Measurements from ENCODE around the gene SERPINB2. TPM values are rescaled to one million over a fixed set of nuclear protein-coding genes. Genes with fewer than 3 reads are reported as not detected.

SERPINB2 gene
- total RNA-seq, 2 experiments from 2014 or later = 0.25 TPM; not detected in 1

DNA sequence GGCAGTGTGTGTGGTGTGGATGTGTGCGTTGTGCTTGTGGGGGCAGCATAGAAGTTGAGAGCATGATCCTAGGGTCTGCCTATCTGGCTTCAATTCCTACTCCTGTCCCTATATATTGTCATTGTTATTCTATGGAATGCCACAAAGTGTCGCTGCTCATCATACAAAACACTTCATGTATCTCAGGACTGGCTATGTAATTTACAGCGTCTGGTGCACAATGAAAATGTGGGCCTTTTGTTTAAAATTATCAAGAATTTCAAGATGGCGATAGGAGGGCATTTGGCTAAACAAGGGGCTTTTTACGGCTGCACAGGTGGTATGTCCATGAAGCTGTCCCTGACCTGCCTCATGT lies 3.4 kb downstream of the SERPINB2 start:
- Histone ChIP-seq H3K9me3 (ENCODE audit: control insufficient read depth in 1 of 2, insufficient read depth in 1 of 2, low read length in 2 of 2) (no peaks in the 10 kb centered on the region), H3K4me3 (ENCODE audit: low read length) (no peak overlapping the region), H3K36me3 (ENCODE audit: insufficient read depth, low read length) (no peaks in the 10 kb centered on the region), H3K4me1 (ENCODE audit: insufficient read depth, low read length) (no peaks in the 10 kb centered on the region), H3K27ac (ENCODE audit: low read depth in 1 of 2, low read length in 2 of 2) (no peak overlapping the region), H3K27me3 (ENCODE audit: control insufficient read depth in 1 of 2, insufficient read depth in 2 of 2, low read length in 2 of 2) (peaks cover 0 to 8% of the 10 kb centered on the region in 2 experiments)
- TF ChIP-seq CTCF (IDR thresholded peaks at IDR 0.05) = no peak
- H3K27ac Mint-ChIP-seq = no peak overlapping the region
- ChIA-PET POLR2A (no interaction called here), CTCF (no interaction called here)
- peaks cover 14% of the 10 kb centered on the region for H3K27me3 Mint-ChIP-seq
- intact Hi-C loops (cut with DNase I, micrococcal nuclease) = no loop called here
- no peak overlapping the region for H3K4me3 Mint-ChIP-seq
- DNase-seq (no peak), ATAC-seq (ENCODE audit: poor library complexity) (no peak)
- no peaks in the 10 kb centered on the region for H3K36me3 Mint-ChIP-seq (ENCODE audit: low read depth)
- H3K9me3 Mint-ChIP-seq = no peaks in the 10 kb centered on the region
- H3K4me1 Mint-ChIP-seq (ENCODE audit: low read depth) = no peaks in the 10 kb centered on the region

DNA sequence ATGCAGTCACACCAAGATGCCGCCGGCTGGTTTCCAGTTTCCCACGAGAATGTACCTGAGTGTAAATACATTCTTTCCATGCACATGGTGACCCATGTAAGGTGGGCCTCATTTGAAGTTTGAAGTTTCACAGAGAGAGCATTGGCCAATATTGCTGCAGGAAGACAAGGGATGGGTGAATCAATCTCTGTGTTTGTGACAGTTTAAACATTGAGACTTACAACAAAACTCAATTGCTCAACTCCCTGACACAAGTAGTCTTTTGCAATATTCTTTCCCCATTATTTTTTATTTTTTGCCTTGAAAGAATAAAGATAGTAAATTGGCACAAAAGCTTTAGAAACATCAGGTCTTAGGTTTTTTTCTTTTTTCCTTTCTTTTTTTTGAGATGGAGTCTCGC lies 5.1 kb downstream of the SERPINB2 start:
- no peak for ATAC-seq (ENCODE audit: poor library complexity)
- Mint-ChIP-seq H3K27ac (no peak overlapping the region), H3K27me3 (peaks cover 19% of the 10 kb centered on the region), H3K4me1 (ENCODE audit: low read depth) (no peaks in the 10 kb centered on the region), H3K36me3 (ENCODE audit: low read depth) (no peaks in the 10 kb centered on the region), H3K4me3 (no peak overlapping the region), H3K9me3 (no peaks in the 10 kb centered on the region)
- intact Hi-C loops (cut with DNase I, micrococcal nuclease) = no loop called here
- no peak overlapping the region for H3K4me3 ChIP-seq (ENCODE audit: low read length)
- no peaks in the 10 kb centered on the region for H3K36me3 ChIP-seq (ENCODE audit: insufficient read depth, low read length)
- POLR2A ChIA-PET = no interaction called here
- H3K4me1 ChIP-seq (ENCODE audit: insufficient read depth, low read length) = no peaks in the 10 kb centered on the region
- no peak for TF ChIP-seq CTCF (IDR thresholded peaks at IDR 0.05)
- no peak overlapping the region for H3K27ac ChIP-seq (ENCODE audit: low read depth in 1 of 2, low read length in 2 of 2)
- H3K9me3 ChIP-seq (ENCODE audit: control insufficient read depth in 1 of 2, insufficient read depth in 1 of 2, low read length in 2 of 2) = no peaks in the 10 kb centered on the region
- H3K27me3 ChIP-seq (ENCODE audit: control insufficient read depth in 1 of 2, insufficient read depth in 2 of 2, low read length in 2 of 2) = peaks cover 0 to 8% of the 10 kb centered on the region in 2 experiments
- no peak for DNase-seq
- CTCF ChIA-PET = no interaction called here

DNA sequence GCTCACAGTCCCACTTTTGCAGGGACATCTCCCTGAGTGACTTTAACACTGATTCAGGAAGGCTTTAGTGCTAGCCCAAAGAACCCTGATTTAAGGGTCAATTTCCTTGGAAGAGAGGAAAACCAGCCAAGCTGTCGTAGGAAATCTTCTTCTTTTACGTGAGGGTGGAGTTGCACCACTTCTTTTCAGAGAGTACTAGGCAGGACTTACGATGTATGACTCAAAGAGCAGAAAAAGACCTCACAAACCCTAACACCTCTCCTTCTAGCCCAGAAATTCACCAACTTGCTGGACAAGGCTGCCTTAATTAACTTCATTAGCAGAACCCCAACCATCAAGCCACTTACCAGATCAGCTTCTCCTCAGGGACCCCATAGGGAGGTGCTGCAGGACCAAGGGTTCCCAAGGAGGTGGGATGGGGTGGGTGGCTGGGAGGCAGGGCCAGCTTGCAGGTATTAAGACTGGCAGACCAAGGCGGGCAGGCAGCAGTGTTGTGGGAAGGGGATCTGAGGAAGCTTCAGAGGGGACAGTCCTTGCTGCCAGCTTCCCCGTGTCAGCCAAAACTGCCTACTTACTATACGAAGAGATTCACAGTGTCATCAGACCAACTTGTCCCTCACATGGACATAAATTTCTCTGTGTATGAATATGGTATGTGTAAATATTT lies 6.7 kb downstream of the SERPINB2 start:
- no peaks in the 10 kb centered on the region for H3K4me1 ChIP-seq (ENCODE audit: insufficient read depth, low read length)
- H3K9me3 Mint-ChIP-seq = no peaks in the 10 kb centered on the region
- no peak overlapping the region for H3K4me3 Mint-ChIP-seq
- no peaks in the 10 kb centered on the region for H3K36me3 Mint-ChIP-seq (ENCODE audit: low read depth)
- TF ChIP-seq CTCF (IDR thresholded peaks at IDR 0.05) = no peak
- ATAC-seq (ENCODE audit: poor library complexity) = no peak
- H3K27ac Mint-ChIP-seq = no peak overlapping the region
- CTCF ChIA-PET = no interaction called here
- H3K27me3 ChIP-seq (ENCODE audit: control insufficient read depth in 1 of 2, insufficient read depth in 2 of 2, low read length in 2 of 2) = peaks cover 0 to 8% of the 10 kb centered on the region in 2 experiments
- H3K27ac ChIP-seq (ENCODE audit: low read depth in 1 of 2, low read length in 2 of 2) = no peak overlapping the region
- H3K4me1 Mint-ChIP-seq (ENCODE audit: low read depth) = no peaks in the 10 kb centered on the region
- H3K9me3 ChIP-seq (ENCODE audit: control insufficient read depth in 1 of 2, insufficient read depth in 1 of 2, low read length in 2 of 2) = no peaks in the 10 kb centered on the region
- DNase-seq = no peak
- no peak overlapping the region for H3K4me3 ChIP-seq (ENCODE audit: low read length)
- POLR2A ChIA-PET = no interaction called here
- H3K27me3 Mint-ChIP-seq = peaks cover 22% of the 10 kb centered on the region
- intact Hi-C loops (cut with DNase I, micrococcal nuclease) = no loop called here
- no peaks in the 10 kb centered on the region for H3K36me3 ChIP-seq (ENCODE audit: insufficient read depth, low read length)

Data from CD4-positive, alpha-beta T cell (primary cell).